GM19397 (cell line): ENCODE data around the gene TRAF3IP3.

Experiments
- ATAC-seq: cut with Tn5 transposase; IDR thresholded peaks from one replicate; pipeline ENCODE4 v1.9.1; 2021; ENCODE audit warnings: mild to moderate bottlenecking, moderate library complexity; ENCODE audit not compliant: unreplicated experiment

The TRAF3IP3 gene

GRCh38 chr1:209822706-209823105 lies 66.9 kb downstream of the TRAF3IP3 start:
- ATAC-seq, result no peak

GRCh38 chr1:209823143-209824041 lies 67.5 kb downstream of the TRAF3IP3 start:
- no peak for ATAC-seq

- no peak for ATAC-seq
Observed at GRCh38 chr1:209825591-209826434, 70.0 kb downstream of the TRAF3IP3 start.

- peak; percentile 95 for ATAC-seq
Observed at GRCh38 chr1:209827384-209828262, 71.8 kb downstream of the TRAF3IP3 start, which contains the start of gene UTP25. Gene UTP25 (plus strand): TSS chr1:209827972. CDS start chr1:209828064, 92 bp downstream.

GRCh38 chr1:209829716-209830115 lies 73.9 kb downstream of the TRAF3IP3 start:
- ATAC-seq, result no peak

GRCh38 chr1:209830722-209831121 lies 74.9 kb downstream of the TRAF3IP3 start:
- ATAC-seq, result no peak

- no peak for ATAC-seq
Observed at GRCh38 chr1:209831615-209832014, 75.8 kb downstream of the TRAF3IP3 start.
